ENCODE data around the gene RFWD3.

RFWD3 gene

DNA sequence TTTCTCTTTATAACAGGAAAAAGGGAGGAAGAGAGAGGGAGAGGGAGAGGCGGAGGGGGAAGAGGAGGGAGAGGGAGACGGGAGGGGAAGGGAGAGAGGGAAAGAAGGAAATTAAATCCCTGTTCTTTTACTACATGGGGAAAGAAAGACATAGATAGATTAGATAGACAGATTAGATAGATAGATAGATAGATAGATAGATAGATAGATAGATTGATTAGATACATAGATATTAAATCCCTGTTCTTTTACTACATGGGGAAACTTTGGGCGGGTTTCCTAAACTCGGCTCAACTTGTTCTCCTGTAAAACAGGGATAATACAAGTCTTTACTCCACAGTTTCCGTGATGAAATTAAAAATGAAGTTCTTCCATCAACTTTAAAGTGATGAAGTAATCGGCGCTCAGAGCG, 661 bp downstream of the RFWD3 start:
- DNase-seq, result no peak

DNA sequence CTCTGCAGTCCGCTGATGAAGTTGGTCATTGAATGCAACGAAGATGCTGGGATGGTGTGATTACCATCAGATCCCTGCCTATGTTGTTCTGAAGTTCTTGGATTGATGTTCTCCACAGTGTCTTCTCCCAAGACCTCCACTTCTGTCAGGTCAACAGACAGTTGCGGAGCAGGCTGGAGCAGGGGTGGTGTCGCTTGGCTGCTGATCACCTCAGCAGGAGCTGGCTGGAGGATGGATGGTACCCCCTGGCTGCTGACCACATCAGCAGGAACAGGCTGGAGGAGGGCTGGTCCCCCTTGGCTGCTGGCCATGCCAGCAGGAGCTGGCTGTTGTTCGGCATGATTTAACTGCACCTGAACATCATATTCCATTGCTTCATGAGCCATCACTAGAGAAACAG, 5.6 kb downstream of the RFWD3 start:
- no peak for DNase-seq

DNA sequence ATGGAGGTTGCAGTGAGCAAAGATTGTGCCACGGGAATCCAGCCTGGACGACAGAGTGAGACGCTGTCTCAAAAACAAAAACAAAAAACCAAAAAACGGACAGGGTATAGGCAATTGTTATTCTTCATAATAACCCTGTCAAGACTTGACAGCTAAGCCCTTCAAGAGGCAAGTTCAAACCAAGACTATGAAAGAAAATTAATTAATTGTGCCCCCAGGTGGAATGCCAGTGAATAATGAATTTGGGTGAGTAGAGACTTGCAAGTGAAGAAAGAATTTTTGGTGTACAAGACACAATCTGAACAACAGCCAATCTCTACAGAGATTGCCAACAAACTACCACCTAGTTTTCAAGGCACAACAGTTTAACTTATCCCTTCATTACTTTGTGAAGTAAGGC, 6.3 kb downstream of the RFWD3 start:
- no peak for DNase-seq

DNA sequence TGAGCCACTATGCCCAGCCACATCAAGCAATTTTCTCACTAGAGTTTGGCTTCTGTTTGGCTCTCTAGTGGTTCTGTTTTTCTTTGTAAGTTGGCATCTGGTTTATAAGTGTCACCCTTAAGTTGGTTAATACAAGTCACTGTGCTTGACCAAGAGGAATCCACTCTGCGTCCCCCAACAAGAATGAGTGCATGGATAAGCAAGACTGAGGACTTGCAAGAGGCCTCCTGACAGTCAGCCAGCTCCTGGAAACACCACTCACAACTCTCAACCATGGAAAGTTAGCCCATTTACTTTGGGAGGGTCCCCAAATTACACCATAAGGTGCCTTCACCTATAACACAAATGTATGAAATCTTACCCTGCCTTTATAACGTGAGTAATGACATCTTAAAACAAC, 7.6 kb downstream of the RFWD3 start:
- no peak for DNase-seq

DNA sequence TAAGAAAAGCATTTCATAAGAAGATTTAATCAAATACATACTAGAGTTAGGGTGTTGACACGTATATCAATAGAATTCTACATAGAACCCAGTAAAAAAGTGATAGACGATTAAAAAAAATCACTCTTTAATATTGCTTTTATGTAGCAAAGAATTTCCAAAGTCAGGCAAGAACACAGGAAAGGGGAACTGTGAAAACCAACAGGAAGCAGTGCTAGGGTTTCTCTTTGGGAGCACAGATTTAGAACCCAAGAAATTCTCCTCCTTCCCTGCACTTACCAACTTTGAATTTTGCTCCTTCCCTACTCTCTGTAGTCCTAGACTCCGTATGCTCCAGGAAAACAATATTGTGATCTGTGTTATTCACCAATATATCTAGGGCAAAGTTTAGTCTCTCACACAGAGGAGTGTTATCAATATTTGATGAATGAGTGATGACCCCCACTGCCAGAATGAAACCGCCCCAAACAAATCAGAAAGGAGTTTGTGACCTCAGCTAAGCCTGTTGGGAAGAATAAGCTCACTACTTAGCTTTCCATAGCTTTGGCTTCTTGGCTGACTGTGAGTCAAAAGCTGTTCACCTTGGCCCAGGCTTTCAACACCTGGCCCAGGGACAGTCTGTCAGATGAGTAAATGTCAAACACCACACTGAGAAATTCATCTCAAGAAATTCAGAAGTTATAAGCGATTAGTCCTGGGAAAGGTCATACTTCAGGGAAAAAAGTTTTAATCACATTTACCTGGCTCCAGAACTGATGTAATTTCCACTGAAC, 8.6 kb downstream of the RFWD3 start:
- DNase-seq, result no peak

DNA sequence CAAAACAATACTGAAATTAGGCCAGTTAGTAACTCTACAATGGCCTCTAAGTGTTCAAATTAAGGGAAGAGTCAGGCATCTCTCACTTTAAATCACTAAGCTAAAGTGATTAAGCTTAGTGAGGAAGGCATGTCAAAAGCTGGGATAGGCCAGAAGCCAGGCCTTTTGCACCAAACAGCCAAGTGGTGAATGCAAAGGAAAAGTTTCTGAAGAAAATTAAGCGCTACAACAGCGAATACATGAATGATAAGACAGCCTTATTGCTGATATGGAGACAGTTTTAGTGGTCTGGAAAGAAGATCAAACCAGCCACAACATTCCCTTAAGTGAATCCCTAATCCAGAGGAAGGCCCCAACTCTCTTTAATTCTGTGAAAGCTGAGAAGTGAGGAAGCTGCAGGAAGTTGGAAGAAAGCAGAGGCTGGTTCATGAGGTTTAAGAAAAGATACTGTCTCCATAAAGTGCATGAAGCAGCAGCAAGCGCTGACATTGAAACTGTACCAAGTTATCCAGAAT, 12.1 kb downstream of the RFWD3 start:
- no peak for DNase-seq

DNA sequence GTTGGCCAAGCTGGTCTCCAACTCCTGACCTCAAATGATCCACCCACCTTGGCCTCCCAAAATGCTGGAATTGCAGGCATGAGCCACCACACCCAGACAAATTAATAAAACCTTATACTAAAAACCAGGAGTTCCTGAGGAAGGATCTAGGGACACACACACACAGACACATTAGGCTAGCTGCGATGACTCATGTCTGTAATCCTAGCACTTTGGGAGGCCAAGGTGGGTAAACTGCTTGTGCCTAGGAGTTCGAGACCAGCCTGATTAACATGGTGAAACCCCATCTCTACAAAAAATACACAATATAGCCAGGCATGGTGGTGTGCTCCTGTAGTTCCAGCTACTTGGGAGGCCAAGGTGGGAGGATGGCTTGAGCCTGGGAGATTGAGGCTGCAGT, 13.8 kb downstream of the RFWD3 start:
- DNase-seq, result peak; percentile 25

DNA sequence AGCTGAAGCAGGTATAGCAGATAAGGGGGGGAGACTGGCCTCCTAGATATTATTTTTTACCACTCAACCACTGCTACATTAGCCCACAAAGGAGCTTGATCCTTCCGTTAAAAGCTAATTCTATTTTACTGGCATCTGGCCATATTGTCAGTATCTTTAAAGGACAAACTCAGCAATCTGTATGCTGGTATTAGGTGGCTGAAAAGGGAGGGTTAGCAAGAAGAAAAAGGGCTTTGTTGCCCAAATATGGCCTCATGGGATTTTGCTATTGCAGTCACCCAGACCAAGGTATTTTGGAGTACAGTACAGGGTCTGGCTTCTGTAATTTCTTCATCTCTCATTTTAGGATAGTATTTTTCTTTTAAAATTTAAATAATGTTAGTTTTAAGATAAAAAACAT, 14.4 kb downstream of the RFWD3 start:
- no peak for DNase-seq

DNA sequence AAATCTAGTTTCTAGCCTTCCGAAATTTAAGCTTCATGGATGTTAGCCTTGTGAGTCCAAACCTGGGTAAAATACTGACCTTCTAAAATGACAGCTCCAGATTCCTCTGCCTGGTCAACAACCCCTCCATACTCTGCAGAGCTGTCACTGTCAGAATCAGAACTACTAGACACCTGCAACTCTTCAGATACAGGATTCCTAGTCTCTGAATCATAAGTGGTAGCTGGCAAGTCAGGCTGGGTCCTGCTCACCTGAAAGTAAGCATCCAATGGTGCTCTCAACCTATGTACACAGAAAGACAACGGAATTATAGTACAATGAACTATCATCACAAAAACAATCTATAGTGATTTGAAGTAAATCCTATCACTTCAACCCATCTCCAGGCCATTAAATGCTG, 14.8 kb downstream of the RFWD3 start:
- no peak for DNase-seq

DNA sequence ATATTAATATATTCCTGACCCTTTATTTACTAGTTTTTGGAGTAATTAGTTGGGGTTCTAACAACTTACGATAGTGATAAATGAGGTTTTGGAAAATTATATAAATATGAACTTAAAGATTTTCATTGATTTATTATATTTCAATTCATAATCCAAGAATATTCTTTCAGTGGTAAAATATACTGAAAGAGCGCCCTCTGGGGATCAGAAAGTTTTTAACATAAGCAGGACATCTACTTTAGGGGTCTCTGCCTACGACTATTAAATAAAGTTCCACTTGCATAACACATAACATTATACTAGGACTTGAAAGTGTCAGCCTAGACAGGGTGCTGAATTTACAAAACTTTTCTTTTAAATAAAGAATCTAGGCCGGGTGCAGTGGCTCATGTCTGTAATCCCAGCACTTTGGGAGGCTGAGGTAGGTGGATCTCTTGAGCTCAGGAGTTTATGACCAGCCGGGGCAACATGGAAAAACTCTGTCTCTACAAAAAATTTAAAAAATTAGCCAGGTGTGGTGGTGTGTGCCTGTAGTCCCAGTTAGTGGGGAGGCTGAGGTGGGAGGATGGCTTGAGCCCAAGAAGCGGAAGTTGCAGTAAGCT, 15.6 kb downstream of the RFWD3 start:
- no peak for DNase-seq

DNA sequence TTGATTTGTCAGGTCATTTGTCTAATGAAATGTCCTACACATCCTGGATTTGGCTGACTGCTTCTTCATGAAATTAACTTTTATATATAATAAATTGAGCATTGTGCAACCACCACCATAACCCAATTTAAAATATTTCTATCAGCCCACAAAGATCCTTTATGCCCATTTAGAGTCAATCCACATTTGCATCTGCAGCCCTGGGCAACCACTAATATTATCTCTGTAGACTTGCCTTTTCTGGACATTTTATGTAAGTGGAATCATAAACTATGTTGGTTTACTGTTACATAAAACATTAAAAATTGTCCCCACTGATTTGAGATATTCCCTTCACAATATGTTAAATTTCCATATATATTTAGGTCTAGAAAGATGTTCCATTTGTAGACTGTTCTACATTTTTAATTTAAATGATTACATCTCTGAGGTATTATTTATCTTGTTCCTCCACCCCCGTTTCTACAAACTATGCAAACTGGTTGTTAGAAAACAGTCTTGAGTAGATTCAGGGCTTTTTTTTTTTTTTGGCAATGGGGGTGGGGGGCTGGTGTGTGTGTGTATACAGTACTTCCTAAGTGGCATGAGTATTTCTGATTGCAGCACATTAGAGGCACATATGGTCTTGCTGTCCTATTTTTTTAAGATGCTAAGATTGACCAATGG, 16.7 kb downstream of the RFWD3 start:
- no peak for DNase-seq

DNA sequence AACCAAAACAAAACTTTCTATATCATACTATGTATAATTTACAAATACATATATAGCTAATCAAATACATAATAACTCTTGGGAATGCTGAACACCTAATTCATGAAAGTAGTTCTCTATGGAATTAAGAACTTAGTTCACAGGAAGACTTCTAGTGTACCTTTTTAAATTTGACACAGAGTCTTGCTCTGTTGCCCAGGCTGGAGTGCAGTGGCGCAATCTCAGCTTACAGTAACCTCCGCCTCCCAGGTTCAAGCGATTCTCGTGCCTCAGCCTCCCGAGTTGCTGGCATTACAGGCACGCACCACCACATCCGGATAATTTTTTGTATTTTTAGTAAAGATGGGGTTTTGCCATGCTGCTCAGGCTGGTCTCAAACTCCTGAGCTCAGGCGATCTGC, 24.7 kb downstream of the RFWD3 start:
- no peak for DNase-seq

DNA sequence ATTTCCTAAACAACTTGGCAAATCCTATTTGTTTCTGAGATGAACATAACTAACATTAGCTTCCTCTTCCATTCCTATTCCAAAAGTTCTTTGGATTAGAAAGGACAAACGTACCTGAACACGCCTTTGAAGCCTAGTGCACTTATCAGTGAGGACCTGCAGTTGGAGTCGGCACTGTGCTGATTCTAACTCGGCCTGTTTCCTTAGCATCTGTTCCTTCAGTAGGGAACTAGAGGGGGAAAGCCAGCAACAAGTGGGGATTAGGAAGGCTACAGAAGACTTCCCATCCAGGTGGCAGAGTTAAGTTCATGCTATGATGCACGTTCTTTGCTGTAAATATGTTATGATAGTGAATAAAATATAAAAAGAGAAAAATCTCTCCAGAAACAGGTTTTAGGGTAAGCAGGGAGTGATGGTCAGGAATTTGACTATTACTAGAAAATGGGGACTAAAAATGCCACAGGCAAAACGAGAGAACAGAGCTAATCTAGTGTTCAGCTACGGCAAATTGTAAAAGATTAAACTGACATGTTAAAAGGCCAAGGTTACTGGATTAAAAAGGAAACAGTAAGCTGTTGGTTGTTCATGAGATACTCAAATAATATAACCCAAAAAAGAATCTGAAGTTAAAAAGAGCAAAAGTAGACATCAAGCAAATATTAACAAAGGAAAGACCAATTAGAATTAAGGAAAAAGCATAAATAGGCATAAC, 28.8 kb downstream of the RFWD3 start:
- DNase-seq, result no peak

DNA sequence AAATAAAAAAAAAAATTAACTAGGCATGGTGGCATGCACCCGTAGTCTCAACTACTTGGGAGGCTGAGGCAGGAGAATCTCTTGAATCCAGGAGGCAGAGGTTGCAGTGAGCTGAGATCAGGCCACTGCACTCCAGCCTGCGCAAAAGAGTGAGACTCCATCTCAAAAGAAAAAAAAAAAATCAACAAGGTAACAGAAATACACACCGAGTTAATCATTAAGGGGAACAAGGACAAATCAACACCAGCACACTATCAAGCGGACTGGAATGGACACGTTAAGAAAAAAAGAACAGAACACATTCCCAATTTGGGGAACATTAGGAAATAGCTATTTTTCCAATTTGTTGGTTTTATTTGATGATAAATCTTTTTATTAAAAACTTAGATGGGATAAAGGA, 31.4 kb downstream of the RFWD3 start:
- DNase-seq, result no peak

DNA sequence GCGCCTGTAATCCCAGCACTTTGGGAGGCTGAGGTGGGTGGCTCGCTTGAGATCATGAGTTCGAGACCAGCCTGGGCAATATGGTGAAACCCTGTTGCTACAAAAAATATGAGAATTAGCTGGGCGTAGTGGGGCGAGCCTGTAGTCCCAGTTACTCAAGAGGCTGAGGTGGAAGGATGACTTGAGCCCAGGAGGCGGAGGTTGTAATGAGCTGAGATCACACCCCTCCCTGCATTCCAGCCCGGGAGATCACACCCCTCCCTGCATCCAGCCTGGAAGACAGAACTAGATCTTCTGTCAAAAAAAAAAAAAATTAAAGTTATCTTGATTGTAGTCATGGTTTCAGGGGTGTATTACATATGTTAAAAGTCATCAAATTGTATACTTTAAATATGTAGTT, 33.0 kb downstream of the RFWD3 start:
- DNase-seq, result no peak

DNA sequence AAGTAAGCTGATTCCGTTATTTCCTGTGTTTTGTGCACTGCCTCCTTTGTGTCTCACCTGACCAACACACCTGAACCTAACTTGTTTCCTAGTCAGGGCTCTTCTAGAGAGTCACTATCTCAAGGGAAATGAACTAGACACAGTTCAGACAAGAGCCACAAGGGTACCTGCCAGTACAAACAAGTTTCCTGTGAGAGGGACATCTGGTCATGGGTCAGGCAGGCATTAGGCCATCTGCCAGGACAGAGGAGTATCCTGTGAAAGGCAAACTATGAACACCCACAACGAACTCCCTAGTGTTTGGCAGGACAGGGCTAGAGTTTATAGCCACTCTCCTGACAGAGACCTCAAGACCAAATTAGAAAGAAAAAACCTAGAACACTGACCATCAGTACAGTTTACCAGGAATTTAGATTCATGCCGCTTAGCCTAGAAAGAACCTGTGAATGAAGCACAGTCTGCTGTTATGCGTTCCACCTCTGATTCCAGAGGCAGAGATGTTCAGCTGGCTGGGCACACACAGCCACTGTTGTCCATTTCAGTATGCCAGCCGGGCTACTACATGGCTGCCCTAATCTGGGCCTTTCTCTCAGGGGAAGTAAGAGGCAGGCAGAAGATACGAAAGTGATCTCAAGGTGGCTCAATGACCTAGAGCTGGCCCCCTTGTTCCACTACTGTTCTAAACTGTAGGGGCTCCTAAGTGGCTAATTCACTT, 39.0 kb downstream of the RFWD3 start:
- DNase-seq, result no peak

DNA sequence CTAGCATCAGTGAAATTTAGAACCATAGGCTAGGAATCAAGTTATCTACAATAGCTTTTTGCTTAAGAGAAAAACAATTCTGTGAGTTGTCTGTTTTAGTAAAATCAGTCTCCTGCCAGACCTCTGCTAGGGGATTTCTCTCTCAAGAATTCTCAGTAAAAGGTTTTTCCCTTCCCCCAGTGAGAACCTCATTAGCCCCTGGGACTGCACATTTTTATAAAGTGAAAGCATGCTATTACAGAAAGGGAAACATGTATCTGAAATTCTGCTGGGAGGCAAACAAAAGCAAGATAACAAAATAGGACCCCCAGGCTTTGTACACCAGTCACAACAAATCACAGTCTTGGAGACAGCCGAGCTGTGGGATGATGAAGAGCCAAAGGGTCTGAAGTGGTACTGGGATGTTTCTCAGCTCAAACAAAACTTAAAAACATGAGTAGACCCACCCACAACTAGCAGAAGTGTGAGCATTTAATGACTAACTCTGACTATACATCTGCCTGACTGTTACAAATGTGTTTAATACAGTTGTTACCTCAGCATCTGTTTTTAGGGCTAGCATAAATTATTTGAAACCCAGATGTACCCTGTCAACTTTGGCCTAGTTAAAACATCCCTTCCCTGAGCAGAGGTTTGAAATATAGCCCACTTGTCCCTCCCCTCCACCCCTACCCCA, 39.8 kb downstream of the RFWD3 start:
- no peak for DNase-seq

DNA sequence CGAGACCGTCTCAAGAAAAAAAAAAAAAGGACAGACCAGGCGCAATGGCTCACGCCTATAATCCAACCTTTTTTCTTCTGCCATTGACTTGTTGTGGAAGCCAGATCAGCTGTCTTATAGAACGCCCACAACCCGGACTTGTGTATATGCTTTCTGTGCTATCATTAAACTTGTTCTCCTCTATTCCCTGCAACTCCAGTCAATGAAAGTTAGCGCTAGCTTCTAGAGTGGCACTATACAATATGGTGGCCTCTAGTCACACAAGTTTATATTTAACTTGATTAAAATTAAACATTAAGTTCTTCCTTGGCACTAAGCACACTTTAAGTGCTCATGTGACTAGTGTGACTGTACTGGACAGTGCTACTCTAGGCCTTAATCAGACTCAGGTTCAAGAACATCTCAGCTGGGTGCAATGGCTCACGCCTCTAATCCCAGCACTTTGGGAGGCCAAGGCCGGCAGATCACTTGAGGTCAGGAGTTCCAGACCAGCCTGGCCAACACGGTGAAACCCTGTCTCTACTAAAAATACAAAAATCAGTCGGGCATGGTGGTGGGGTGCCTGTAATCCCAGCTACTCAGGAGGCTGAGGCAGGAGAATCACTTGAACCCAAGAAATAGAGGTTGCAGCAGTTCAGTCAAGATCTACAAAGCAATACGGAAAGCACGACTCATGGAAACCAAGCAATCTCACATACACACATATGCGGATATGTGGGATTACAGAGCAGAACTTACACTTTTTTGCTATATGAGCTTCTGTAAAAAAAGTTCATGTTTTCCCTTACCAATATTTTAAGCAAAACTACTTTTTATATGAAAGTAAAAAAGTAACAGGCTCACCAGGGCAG, 41.0 kb downstream of the RFWD3 start:
- no peak for DNase-seq

DNA sequence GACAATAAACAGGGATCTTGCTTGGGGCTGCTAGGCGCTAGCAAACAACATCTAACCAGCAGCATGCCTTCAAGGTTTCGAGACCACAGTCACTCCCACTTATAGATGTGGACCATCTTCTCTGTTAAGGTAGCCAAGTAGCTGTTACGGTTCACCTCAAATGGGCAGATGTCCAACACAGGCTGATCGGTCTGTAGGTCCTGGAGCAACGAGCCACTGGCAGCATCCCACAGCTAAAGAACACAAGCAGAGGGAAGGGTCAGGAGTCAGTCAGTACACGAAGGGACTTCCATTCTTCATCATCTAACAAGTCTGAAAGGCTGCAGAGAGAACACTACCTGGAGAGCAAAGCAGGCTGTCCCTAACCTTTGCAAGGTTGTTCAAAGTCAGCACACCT, 42.8 kb downstream of the RFWD3 start:
- no peak for DNase-seq

DNA sequence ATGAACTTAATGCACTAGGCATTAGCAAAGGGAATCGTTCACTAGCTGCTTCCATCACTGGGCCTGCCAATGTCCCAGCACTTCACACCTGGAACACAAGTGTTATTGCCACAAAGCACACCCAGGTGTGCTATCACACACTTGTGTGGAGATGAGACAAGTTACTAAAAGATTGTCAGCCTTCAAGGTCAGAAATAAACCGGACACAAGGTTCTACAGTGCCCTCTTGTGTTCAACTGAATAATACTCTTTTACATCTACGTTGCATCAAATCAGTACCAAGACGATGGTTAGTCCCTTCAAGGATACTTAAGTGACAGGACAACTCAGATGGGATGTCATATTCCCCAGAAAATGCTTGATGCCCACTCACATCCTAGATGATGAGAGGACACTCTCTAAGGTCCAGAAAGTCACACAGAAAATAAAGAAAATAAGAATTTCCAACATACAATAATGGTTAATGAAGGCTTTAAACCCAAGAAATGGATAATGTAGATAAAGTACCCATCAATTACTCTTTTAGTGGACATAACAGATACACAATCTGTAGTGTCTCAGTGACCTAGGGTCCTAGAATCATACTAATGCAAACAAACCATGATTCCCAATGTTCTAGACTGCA, 43.4 kb downstream of the RFWD3 start:
- peak; percentile 42 for DNase-seq

DNA sequence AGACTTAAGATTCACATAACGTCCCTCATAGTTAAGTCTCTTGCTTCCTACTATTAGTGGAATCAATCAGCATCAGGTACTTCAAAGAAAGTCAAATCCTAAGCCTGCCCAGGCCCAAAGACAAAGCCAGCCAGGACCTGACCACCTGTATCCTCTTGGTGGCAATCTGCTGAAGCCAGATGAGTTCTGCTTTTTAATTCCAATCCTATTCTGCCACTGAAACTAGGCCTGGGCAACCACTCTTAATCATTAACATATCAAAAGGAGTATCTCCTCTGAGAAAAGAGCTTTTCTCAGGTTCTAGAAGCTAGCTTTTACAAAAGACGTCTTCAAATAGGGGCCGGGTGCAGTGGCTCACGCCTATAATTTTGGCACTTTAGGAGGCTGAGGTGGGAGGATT, 44.7 kb downstream of the RFWD3 start:
- DNase-seq, result no peak

All from fibroblast of skin of right quadriceps (primary cell).